Measurements from ENCODE around the gene CCL19.

- no peak for TF ChIP-seq POLR2AphosphoS5 (IDR thresholded peaks at IDR 0.05)
- TF ChIP-seq, protein P1, sequence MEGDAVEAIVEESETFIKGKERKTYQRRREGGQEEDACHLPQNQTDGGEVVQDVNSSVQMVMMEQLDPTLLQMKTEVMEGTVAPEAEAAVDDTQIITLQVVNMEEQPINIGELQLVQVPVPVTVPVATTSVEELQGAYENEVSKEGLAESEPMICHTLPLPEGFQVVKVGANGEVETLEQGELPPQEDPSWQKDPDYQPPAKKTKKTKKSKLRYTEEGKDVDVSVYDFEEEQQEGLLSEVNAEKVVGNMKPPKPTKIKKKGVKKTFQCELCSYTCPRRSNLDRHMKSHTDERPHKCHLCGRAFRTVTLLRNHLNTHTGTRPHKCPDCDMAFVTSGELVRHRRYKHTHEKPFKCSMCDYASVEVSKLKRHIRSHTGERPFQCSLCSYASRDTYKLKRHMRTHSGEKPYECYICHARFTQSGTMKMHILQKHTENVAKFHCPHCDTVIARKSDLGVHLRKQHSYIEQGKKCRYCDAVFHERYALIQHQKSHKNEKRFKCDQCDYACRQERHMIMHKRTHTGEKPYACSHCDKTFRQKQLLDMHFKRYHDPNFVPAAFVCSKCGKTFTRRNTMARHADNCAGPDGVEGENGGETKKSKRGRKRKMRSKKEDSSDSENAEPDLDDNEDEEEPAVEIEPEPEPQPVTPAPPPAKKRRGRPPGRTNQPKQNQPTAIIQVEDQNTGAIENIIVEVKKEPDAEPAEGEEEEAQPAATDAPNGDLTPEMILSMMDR (IDR thresholded peaks at IDR 0.05): no peak
Observed at GRCh38 chr9:34734720-34735119, 43.6 kb upstream of the CCL19 start.

All from esophagus muscularis mucosa (tissue), 3 donors.